ENCODE results near the gene RHEX.
A peak's percentile ranks its signal among the peaks of the same experiment; 100 is the strongest.

The RHEX gene

GRCh38 chr1:206115791-206116190 is 62.8 kb downstream of the RHEX start:
- H3K36me3 ChIP-seq (ENCODE audit: insufficient read depth, low read length) = no peaks in the 10 kb centered on the region
- peaks cover 6 to 15% of the 10 kb centered on the region in 2 donors for H3K27me3 ChIP-seq (ENCODE audit: control insufficient read depth in 1 of 2, insufficient read depth in 2 of 2, low read length in 2 of 2)
- peaks cover 3% of the 10 kb centered on the region for H3K4me1 ChIP-seq (ENCODE audit: insufficient read depth, low read length)
- H3K9me3 ChIP-seq (ENCODE audit: low read length) = no peaks in the 10 kb centered on the region
- H3K9ac ChIP-seq (ENCODE audit: low read length) = no peak overlapping the region
- H3K27ac ChIP-seq (ENCODE audit: low read depth, low read length) = no peak overlapping the region
- H3K4me3 ChIP-seq (ENCODE audit: low read depth in 1 of 2, low read length in 2 of 2) = no peak overlapping the region

GRCh38 chr1:206116191-206116872 is 63.4 kb downstream of the RHEX start:
- H3K27ac ChIP-seq (ENCODE audit: low read depth, low read length) = no peak overlapping the region
- H3K9me3 ChIP-seq (ENCODE audit: low read length) = no peaks in the 10 kb centered on the region
- H3K9ac ChIP-seq (ENCODE audit: low read length) = no peak overlapping the region
- peaks cover 6 to 15% of the 10 kb centered on the region in 2 donors for H3K27me3 ChIP-seq (ENCODE audit: control insufficient read depth in 1 of 2, insufficient read depth in 2 of 2, low read length in 2 of 2)
- peaks cover 3% of the 10 kb centered on the region for H3K4me1 ChIP-seq (ENCODE audit: insufficient read depth, low read length)
- no peak overlapping the region for H3K4me3 ChIP-seq (ENCODE audit: low read depth in 1 of 2, low read length in 2 of 2)
- H3K36me3 ChIP-seq (ENCODE audit: insufficient read depth, low read length) = no peaks in the 10 kb centered on the region

- Histone ChIP-seq H3K9ac (ENCODE audit: low read length) (no peak overlapping the region), H3K27me3 (ENCODE audit: control insufficient read depth in 1 of 2, insufficient read depth in 2 of 2, low read length in 2 of 2) (peaks cover 6 to 15% of the 10 kb centered on the region in 2 donors), H3K4me3 (ENCODE audit: low read depth in 1 of 2, low read length in 2 of 2) (peak overlapping the region; percentile 43 to 45), H3K4me1 (ENCODE audit: insufficient read depth, low read length) (peaks cover 3% of the 10 kb centered on the region), H3K9me3 (ENCODE audit: low read length) (no peaks in the 10 kb centered on the region), H3K36me3 (ENCODE audit: insufficient read depth, low read length) (no peaks in the 10 kb centered on the region), H3K27ac (ENCODE audit: low read depth, low read length) (no peak overlapping the region)
Observed at GRCh38 chr1:206116873-206117150, 63.8 kb downstream of the RHEX start.

GRCh38 chr1:206117151-206117948 is 64.4 kb downstream of the RHEX start, which contains the start of gene AVPR1B:
Gene AVPR1B (minus strand): TSS chr1:206117388. CDS start chr1:206116890, 498 bp downstream.
- Histone ChIP-seq H3K4me1 (ENCODE audit: insufficient read depth, low read length) (peaks cover 3% of the 10 kb centered on the region), H3K27ac (ENCODE audit: low read depth, low read length) (no peak within 1 kb of the TSS), H3K9ac (ENCODE audit: low read length) (no peak within 1 kb of the TSS), H3K9me3 (ENCODE audit: low read length) (no peaks in the 10 kb centered on the region), H3K27me3 (ENCODE audit: control insufficient read depth in 1 of 2, insufficient read depth in 2 of 2, low read length in 2 of 2) (peaks cover 6 to 15% of the 10 kb centered on the region in 2 donors), H3K36me3 (ENCODE audit: insufficient read depth, low read length) (no peaks in the 10 kb centered on the region), H3K4me3 (ENCODE audit: low read depth in 1 of 2, low read length in 2 of 2) (peak within 1 kb of the TSS; percentile 43 to 45)

- Histone ChIP-seq H3K4me3 (ENCODE audit: low read depth in 1 of 2, low read length in 2 of 2) (no peak overlapping the region), H3K36me3 (ENCODE audit: insufficient read depth, low read length) (no peaks in the 10 kb centered on the region), H3K27ac (ENCODE audit: low read depth, low read length) (no peak overlapping the region), H3K4me1 (ENCODE audit: insufficient read depth, low read length) (peaks cover 3% of the 10 kb centered on the region), H3K9me3 (ENCODE audit: low read length) (no peaks in the 10 kb centered on the region), H3K9ac (ENCODE audit: low read length) (no peak overlapping the region), H3K27me3 (ENCODE audit: control insufficient read depth in 1 of 2, insufficient read depth in 2 of 2, low read length in 2 of 2) (peaks cover 6 to 15% of the 10 kb centered on the region in 2 donors)
Observed at GRCh38 chr1:206120406-206120805, 67.4 kb downstream of the RHEX start.

DNA sequence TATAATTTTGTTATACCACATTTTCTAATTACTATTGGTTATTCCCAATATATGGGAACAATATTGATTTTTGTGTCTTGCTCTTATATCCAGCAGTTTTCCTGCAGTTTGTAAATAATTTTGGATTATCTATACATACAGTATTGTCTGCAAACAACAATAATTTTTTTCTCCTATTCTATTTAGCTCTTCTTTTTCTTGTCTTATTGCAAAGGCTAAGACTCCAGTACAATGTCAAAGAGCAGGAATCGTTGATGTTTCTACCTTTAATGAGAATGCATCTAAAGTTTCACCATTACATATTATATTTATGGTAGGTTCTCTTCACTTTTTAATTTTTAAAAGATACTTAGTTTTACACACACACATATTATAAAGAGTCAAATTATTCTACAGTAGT is 68.3 kb downstream of the RHEX start:
- Histone ChIP-seq H3K27ac (ENCODE audit: low read depth, low read length) (no peak overlapping the region), H3K27me3 (ENCODE audit: control insufficient read depth in 1 of 2, insufficient read depth in 2 of 2, low read length in 2 of 2) (peaks cover 6 to 13% of the 10 kb centered on the region in 2 donors), H3K4me1 (ENCODE audit: insufficient read depth, low read length) (peaks cover 3% of the 10 kb centered on the region), H3K4me3 (ENCODE audit: low read depth in 1 of 2, low read length in 2 of 2) (no peak overlapping the region), H3K9ac (ENCODE audit: low read length) (no peak overlapping the region), H3K36me3 (ENCODE audit: insufficient read depth, low read length) (no peaks in the 10 kb centered on the region), H3K9me3 (ENCODE audit: low read length) (no peaks in the 10 kb centered on the region)

DNA sequence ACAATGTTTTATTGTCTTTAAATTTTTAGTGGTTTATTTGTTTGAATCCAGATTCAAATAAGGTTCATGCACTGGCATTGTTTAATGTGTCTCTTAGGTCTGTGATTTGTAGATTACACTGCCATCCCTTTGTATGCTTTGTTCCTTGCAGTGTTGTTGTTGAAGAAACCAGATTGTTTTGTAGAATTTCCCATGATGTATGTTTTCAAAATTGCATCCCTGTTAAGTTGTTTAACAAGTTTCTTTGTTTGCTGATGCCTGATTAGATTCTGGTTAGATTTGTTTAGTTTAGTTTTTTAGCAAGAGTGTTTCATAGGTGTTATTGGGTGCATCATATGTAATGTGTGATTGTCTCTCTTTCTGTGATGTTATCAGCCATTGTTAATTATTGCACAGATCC is 69.7 kb downstream of the RHEX start:
- no peaks in the 10 kb centered on the region for H3K4me1 ChIP-seq (ENCODE audit: insufficient read depth, low read length)
- no peaks in the 10 kb centered on the region for H3K36me3 ChIP-seq (ENCODE audit: insufficient read depth, low read length)
- peaks cover 2 to 4% of the 10 kb centered on the region in 2 donors for H3K27me3 ChIP-seq (ENCODE audit: control insufficient read depth in 1 of 2, insufficient read depth in 2 of 2, low read length in 2 of 2)
- H3K9ac ChIP-seq (ENCODE audit: low read length) = no peak overlapping the region
- H3K9me3 ChIP-seq (ENCODE audit: low read length) = no peaks in the 10 kb centered on the region
- no peak overlapping the region for H3K27ac ChIP-seq (ENCODE audit: low read depth, low read length)
- no peak overlapping the region for H3K4me3 ChIP-seq (ENCODE audit: low read depth in 1 of 2, low read length in 2 of 2)

- Histone ChIP-seq H3K9ac (ENCODE audit: low read length) (no peak overlapping the region), H3K4me1 (ENCODE audit: insufficient read depth, low read length) (no peaks in the 10 kb centered on the region), H3K9me3 (ENCODE audit: low read length) (no peaks in the 10 kb centered on the region), H3K4me3 (ENCODE audit: low read depth in 1 of 2, low read length in 2 of 2) (no peak overlapping the region), H3K36me3 (ENCODE audit: insufficient read depth, low read length) (no peaks in the 10 kb centered on the region), H3K27ac (ENCODE audit: low read depth, low read length) (no peak overlapping the region), H3K27me3 (ENCODE audit: control insufficient read depth in 1 of 2, insufficient read depth in 2 of 2, low read length in 2 of 2) (no peaks in the 10 kb centered on the region)
Observed at GRCh38 chr1:206125346-206125745, 72.4 kb downstream of the RHEX start.

- H3K4me1 ChIP-seq (ENCODE audit: insufficient read depth, low read length) = no peaks in the 10 kb centered on the region
- no peak overlapping the region for H3K9ac ChIP-seq (ENCODE audit: low read length)
- H3K27ac ChIP-seq (ENCODE audit: low read depth, low read length) = no peak overlapping the region
- no peaks in the 10 kb centered on the region for H3K27me3 ChIP-seq (ENCODE audit: control insufficient read depth in 1 of 2, insufficient read depth in 2 of 2, low read length in 2 of 2)
- H3K36me3 ChIP-seq (ENCODE audit: insufficient read depth, low read length) = no peaks in the 10 kb centered on the region
- H3K9me3 ChIP-seq (ENCODE audit: low read length) = no peaks in the 10 kb centered on the region
- H3K4me3 ChIP-seq (ENCODE audit: low read depth in 1 of 2, low read length in 2 of 2) = no peak overlapping the region
Observed at GRCh38 chr1:206127336-206127735, 74.4 kb downstream of the RHEX start.

DNA sequence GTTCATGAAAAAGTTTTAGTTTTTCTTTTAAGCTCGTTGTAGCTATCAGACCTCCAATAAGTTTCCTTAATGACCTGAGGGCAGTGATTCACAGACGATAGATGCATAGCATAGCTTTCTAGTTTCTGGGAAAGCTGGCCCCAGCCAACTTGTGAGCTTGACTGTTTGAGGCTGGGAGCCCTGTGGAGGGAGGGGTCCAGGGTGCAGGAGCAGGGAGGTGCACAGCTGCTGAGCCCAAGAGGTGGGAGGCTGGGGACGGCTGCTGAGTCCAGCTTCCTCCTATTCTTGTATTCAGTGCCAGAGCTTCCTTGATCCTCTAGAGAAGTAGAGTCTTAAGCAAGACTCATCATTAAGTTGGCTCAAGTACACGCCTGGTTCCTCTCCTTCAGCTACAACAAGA is 75.2 kb downstream of the RHEX start:
- Histone ChIP-seq H3K9me3 (ENCODE audit: low read length) (no peaks in the 10 kb centered on the region), H3K4me3 (ENCODE audit: low read depth in 1 of 2, low read length in 2 of 2) (no peak overlapping the region), H3K27ac (ENCODE audit: low read depth, low read length) (no peak overlapping the region), H3K4me1 (ENCODE audit: insufficient read depth, low read length) (no peaks in the 10 kb centered on the region), H3K36me3 (ENCODE audit: insufficient read depth, low read length) (no peaks in the 10 kb centered on the region), H3K27me3 (ENCODE audit: control insufficient read depth in 1 of 2, insufficient read depth in 2 of 2, low read length in 2 of 2) (no peaks in the 10 kb centered on the region), H3K9ac (ENCODE audit: low read length) (no peak overlapping the region)

GRCh38 chr1:206131037-206131436 is 78.1 kb downstream of the RHEX start:
- H3K9me3 ChIP-seq (ENCODE audit: low read length) = no peaks in the 10 kb centered on the region
- H3K4me3 ChIP-seq (ENCODE audit: low read depth in 1 of 2, low read length in 2 of 2) = no peak overlapping the region
- H3K27me3 ChIP-seq (ENCODE audit: control insufficient read depth in 1 of 2, insufficient read depth in 2 of 2, low read length in 2 of 2) = no peaks in the 10 kb centered on the region
- H3K4me1 ChIP-seq (ENCODE audit: insufficient read depth, low read length) = no peaks in the 10 kb centered on the region
- H3K27ac ChIP-seq (ENCODE audit: low read depth, low read length) = no peak overlapping the region
- no peaks in the 10 kb centered on the region for H3K36me3 ChIP-seq (ENCODE audit: insufficient read depth, low read length)
- no peak overlapping the region for H3K9ac ChIP-seq (ENCODE audit: low read length)

Measured in muscle layer of colon (tissue), 2 donors.